KBM-7 (cell line): ENCODE measurements around the gene PTX4.

Source experiments
- DNase-seq: peaks from one replicate; pipeline ENCODE4 v3.0.0-alpha.2; 2015
- in situ Hi-C: fragments of 300-500 bp; cut with MboI; formaldehyde crosslinking; loops from 2 replicates; pipeline ENCODE4 v1.14.3; 2020; ENCODE audit warnings: low sequenced_read_pairs, low pct_unique_long_range_greater_than_20kb, mixed read lengths

The PTX4 gene

DNA sequence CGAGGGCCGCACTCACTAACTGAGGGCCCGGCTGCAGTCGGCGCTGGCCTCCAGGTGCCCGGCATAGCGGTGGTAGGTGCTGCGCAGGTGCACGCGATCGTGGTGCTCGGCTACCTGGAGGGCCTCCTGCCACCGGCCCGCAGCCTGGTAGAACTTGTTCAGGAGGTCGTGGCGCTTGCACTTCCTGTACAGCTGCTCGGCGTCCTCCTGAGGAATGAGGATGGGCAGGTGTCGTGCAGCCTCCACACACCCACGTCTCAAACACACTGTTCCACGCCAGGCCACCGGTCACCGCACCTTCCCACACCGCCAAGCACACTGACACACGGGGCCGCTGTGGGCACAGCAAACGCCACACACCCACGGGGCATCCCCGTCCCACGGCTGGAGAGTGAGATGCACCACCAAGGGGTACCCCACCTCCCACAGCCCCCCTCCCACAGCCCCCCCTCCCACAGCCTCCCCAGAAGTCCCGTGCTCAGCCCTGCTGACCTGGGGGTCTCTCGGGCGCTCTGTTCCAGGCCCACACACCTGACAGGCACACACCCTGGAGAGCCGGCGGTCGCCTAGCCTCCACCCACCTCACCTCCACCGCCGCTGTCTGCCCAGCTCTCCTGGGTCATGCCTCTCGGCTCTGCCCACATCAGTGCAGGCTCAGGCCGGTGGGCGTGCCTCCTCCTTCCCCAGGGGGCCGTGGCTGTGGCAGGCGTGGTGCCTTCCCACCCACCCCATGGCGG lies 37.3 kb upstream of the PTX4 start:
- DNase-seq = no peak
- in situ Hi-C loops = no loop called here

DNA sequence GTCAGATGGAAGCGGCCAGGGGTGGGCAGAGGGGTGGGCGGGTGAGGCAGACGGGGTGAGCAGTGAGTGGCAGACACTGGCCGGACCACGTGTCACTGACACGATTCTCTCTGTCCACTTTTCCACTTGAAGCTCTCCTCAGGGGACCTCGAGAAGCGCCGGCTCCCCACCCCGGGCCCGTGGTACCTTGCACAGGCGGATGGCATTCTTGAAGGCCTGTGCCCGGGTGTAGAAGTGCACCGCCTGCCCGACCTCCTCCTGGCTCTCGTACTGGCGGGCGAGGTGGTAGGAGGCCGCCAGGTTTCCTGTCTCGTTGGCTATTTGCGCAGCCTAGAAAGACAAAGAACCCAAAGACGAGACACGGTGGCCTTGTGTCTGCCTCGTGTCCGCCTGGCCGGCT lies 35.6 kb upstream of the PTX4 start:
- in situ Hi-C loops = no loop called here
- DNase-seq = no peak

- in situ Hi-C loops = no loop called here
- no peak for DNase-seq
Measured at GRCh38 chr16:1523581-1524245, 35.0 kb upstream of the PTX4 start.

- DNase-seq = no peak
- in situ Hi-C loops = no loop called here
Measured at GRCh38 chr16:1520461-1520860, 31.7 kb upstream of the PTX4 start.

- in situ Hi-C loops = no loop called here
- no peak for DNase-seq
Measured at GRCh38 chr16:1519831-1520230, 31.1 kb upstream of the PTX4 start.

- no peak for DNase-seq
- in situ Hi-C loops = no loop called here
Measured at GRCh38 chr16:1518626-1519135, 29.9 kb upstream of the PTX4 start.

- no peak for DNase-seq
- in situ Hi-C loops = no loop called here
Measured at GRCh38 chr16:1514507-1514906, 25.8 kb upstream of the PTX4 start.

DNA sequence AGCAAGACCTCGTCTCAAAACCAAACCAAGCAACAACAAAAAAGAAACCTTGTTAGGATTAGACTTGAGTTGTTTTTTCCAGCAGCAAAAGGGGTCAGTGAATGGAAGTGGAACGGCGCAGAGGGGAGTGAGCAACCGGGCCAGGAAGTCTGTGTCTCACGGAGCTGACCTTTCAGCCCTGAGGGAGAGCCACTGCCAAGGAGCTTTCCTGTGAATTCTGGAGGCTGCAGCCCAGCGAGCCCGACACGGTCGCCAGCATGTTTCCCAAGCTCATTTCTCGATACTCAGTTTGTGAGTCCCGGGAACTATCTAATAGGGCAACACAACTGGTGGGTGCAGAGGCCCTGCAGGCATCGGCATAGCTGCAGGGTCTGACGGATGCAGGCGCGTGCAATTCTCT lies 24.0 kb upstream of the PTX4 start:
- in situ Hi-C loops = no loop called here

GRCh38 chr16:1511662-1512569 lies 23.2 kb upstream of the PTX4 start:
- in situ Hi-C loops = no loop called here
- peak; percentile 12 for DNase-seq

More for the DNA sequence above, 24.0 kb upstream of the PTX4 start:
- DNase-seq = no peak

DNA sequence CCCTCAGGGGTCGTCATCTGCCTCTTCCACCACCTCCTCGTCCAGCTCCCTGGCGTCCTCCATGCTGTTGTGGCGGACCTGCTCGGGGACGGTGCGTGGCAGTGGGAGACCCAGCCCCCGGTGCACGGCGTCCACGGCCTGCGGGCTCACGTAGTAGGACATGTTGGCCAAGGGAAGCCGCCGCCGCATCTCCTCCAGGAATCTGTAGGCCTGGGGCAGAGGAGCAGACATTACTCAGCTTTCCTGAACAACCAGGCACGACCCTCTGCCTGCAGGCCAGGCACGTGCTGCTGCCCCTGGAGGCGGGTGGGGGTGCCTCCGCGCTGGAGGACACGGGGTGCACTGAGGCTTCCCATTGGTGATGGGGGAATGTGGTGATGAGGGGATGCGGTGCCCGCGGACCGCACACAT lies 22.2 kb upstream of the PTX4 start:
- in situ Hi-C loops = no loop called here
- no peak for DNase-seq

GRCh38 chr16:1510272-1510671 lies 21.5 kb upstream of the PTX4 start:
- in situ Hi-C loops = no loop called here

GRCh38 chr16:1509307-1510221 lies 20.8 kb upstream of the PTX4 start:
- in situ Hi-C loops = no loop called here
- DNase-seq = no peak

More at GRCh38 chr16:1510272-1510671, 21.5 kb upstream of the PTX4 start:
- DNase-seq = no peak

DNA sequence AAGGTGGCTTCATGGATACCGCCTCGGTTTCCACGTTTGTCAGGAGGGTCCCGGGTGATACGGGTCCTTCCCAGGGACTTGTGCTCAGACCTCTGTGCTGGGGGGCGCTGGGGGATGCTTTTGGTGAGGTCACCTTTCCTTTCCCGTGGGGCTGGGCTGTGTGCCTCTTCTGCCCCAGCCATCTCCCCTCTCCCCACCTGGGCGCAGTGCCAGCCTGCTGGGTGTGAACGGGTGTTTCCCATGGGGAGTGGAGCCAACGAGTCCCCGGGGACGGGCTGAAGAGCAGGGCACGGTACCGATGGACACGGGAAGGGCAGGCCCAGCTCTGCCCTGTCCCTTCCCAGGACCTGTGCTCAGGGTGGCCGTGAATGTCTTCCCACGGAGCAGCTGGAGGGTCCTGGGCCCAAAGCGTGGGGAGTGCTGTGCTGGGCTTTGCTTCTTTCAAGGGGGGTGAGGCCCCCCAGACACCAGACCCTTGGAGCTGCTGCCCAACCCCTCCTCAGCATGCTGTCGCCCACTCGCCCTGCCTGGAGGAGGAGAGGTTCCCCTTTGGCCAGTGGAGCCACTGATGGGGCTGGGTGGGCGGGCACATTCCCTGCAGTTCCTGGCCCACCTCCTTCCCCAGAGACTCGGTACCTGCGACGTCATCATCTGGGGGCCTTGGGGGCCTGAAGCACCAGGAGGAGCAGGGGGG lies 19.9 kb upstream of the PTX4 start:
- no peak for DNase-seq
- in situ Hi-C loops = no loop called here

- in situ Hi-C loops = no loop called here
- DNase-seq = no peak
Measured at GRCh38 chr16:1506494-1507213, 17.9 kb upstream of the PTX4 start.

- in situ Hi-C loops = no loop called here
Measured at GRCh38 chr16:1505912-1506311, 17.2 kb upstream of the PTX4 start.

GRCh38 chr16:1505073-1505844 lies 16.5 kb upstream of the PTX4 start:
- DNase-seq = no peak
- in situ Hi-C loops = no loop called here

More at GRCh38 chr16:1505912-1506311, 17.2 kb upstream of the PTX4 start:
- no peak for DNase-seq
